GM12878 (cell line): ENCODE data around the gene MYH9. TPM values are rescaled to one million over a fixed set of nuclear protein-coding genes. Genes with fewer than 3 reads are reported as not detected.

Experiments used
- ATAC-seq: fragments of 200-7000 bp; cut with Tn5 transposase; 3 replicates; pipeline ENCODE4 v1.9.1; 2020; ENCODE audit warnings: mild to moderate bottlenecking, moderate library complexity
- BruUV-seq: library from RNA; stranded (reverse); fragments of 400-500 nt; replicated peaks from 2 replicates; lab custom pipeline; 2021; lab: Mats Ljungman, UMichigan
- CTCF ChIA-PET: fragments of 300-600 bp; sonication (Branson Sonifier 250); formaldehyde crosslinking; extraction: SDS; loops from one replicate; lab custom pipeline; 2021; ENCODE audit warnings: inconsistent platforms; lab: Yijun Ruan, JAX
- POLR2A ChIA-PET: fragments of 350-600 bp; formaldehyde crosslinking; extraction: SDS; loops from one replicate; lab custom pipeline; 2021; ENCODE audit warnings: inconsistent platforms; lab: Charles Lee
- RAD21 ChIA-PET: fragments of 300-600 bp; sonication (Branson Sonifier 250); formaldehyde crosslinking; loops from one replicate; lab custom pipeline; 2023; ENCODE audit warnings: antibody characterized with exemption; ENCODE audit not compliant: unreplicated experiment; lab: Charles Lee
- SMC1A ChIA-PET: fragments of 300-600 bp; sonication (Branson Sonifier 250); formaldehyde crosslinking; loops from one replicate; lab custom pipeline; 2023; ENCODE audit not compliant: unreplicated experiment, uncharacterized antibody; lab: Charles Lee
- DNase-seq: peaks from one replicate; pipeline ENCODE4 v3.0.0-alpha.2; 2011; ENCODE audit warnings: low read depth, low spot score
- FAIRE-seq: peaks from 3 replicates; lab custom pipeline; 2011; peaks lifted over from hg19 to GRCh38; lab: Jason Lieb, UNC
- H2AFZ ChIP-seq: 2 replicates; pipeline ENCODE4 v1.6.0; 2011; ENCODE audit warnings: low read depth, low read length, control low read depth; ENCODE audit not compliant: control insufficient read depth
- H3K27ac ChIP-seq: 2 replicates; pipeline ENCODE4 v1.5.1; 2011; ENCODE audit warnings: control low read depth; ENCODE audit not compliant: control insufficient read depth, insufficient read depth
- H3K27me3 ChIP-seq, 2 experiments: replicated peaks in 1 of 2; 2 replicates each; pipeline versions ENCODE4 v1.6.0 to v1.6.1; 2011; ENCODE audit warnings: low read length in 1 of 2; ENCODE audit not compliant: control insufficient read depth in 2 of 2, insufficient read depth in 2 of 2
- H3K36me3 ChIP-seq, 2 experiments: 2 replicates each; pipeline ENCODE4 v1.5.1; 2011; ENCODE audit warnings: low read length in 1 of 2; ENCODE audit not compliant: control insufficient read depth in 2 of 2, insufficient read depth in 2 of 2
- H3K4me1 ChIP-seq: 2 replicates; pipeline ENCODE4 v1.6.1; 2011; ENCODE audit warnings: mild to moderate bottlenecking, low read length, moderate library complexity, mixed read lengths; ENCODE audit not compliant: control insufficient read depth, insufficient read depth
- H3K4me2 ChIP-seq: 2 replicates; pipeline ENCODE4 v1.6.0; 2011; ENCODE audit warnings: control low read depth; ENCODE audit not compliant: control insufficient read depth, insufficient read depth
- H3K4me3 ChIP-seq: fragments of 200-600 bp; sonication (generic); 2 replicates; pipeline ENCODE4 v1.5.1; 2016
- H3K79me2 ChIP-seq: 2 replicates; pipeline ENCODE4 v1.6.0; 2011; ENCODE audit warnings: low read length; ENCODE audit not compliant: control insufficient read depth, insufficient read depth
- H3K9ac ChIP-seq: 2 replicates; pipeline ENCODE4 v1.8.0; 2011; ENCODE audit warnings: low read length, control low read depth, mixed read lengths; ENCODE audit not compliant: control insufficient read depth, insufficient read depth
- H3K9me3 ChIP-seq: replicated peaks from 3 replicates; pipeline ENCODE4 v1.5.1; 2011; ENCODE audit warnings: mild to moderate bottlenecking, low read length; ENCODE audit not compliant: control insufficient read depth, insufficient read depth
- H4K20me1 ChIP-seq: 2 replicates; pipeline ENCODE4 v1.6.0; 2011; ENCODE audit not compliant: control insufficient read depth, insufficient read depth
- CBFB ChIP-seq: IDR thresholded peaks from 2 replicates; pipeline ENCODE4 v1.6.1; 2016; ENCODE audit warnings: antibody characterized with exemption, low read depth
- CHD2 ChIP-seq: IDR thresholded peaks from 2 replicates; pipeline ENCODE4 v1.6.1; 2011; ENCODE audit warnings: low read depth, low read length, improper control_type of control experiment, borderline replicate concordance
- CHD4 ChIP-seq: fragments of 200-600 bp; sonication (generic); IDR thresholded peaks from 2 replicates; pipeline ENCODE4 v1.6.1; 2016; ENCODE audit warnings: mild to moderate bottlenecking
- ETV6 ChIP-seq, 2 experiments: fragments of 450-650 bp in 1 of 2; IDR thresholded peaks in 1 of 2; conservative IDR thresholded peaks in 1 of 2; 2 replicates each; pipeline ENCODE4 v1.6.1; 2014; ENCODE audit warnings: antibody characterized with exemption in 1 of 2, borderline replicate concordance in 1 of 2, low read depth in 1 of 2, mild to moderate bottlenecking in 1 of 2, moderate library complexity in 1 of 2
- KDM1A ChIP-seq: fragments of 200-600 bp; sonication (generic); IDR thresholded peaks from 2 replicates; pipeline ENCODE4 v1.6.1; 2016; ENCODE audit warnings: borderline replicate concordance
- KLF5 ChIP-seq: fragments of 450-650 bp; IDR thresholded peaks from 2 replicates; pipeline ENCODE4 v1.6.1; 2014; ENCODE audit warnings: mild to moderate bottlenecking; ENCODE audit not compliant: partially characterized antibody
- NFXL1 ChIP-seq: fragments of 450-650 bp; IDR thresholded peaks from 2 replicates; pipeline ENCODE4 v1.6.1; 2017; ENCODE audit warnings: antibody characterized with exemption, mild to moderate bottlenecking, borderline replicate concordance
- NR2C1 ChIP-seq: fragments of 450-650 bp; IDR thresholded peaks from 2 replicates; pipeline ENCODE4 v1.6.1; 2017; ENCODE audit warnings: antibody characterized with exemption, mild to moderate bottlenecking, moderate library complexity
- NR2F1 ChIP-seq: fragments of 450-650 bp; conservative IDR thresholded peaks from 2 replicates; pipeline ENCODE4 v1.6.1; 2017; ENCODE audit warnings: mild to moderate bottlenecking
- RELB ChIP-seq: fragments of 450-650 bp; IDR thresholded peaks from 2 replicates; pipeline ENCODE4 v1.6.1; 2017; ENCODE audit warnings: low read depth, mild to moderate bottlenecking, moderate library complexity
- REST ChIP-seq: IDR thresholded peaks from 2 replicates; pipeline ENCODE4 v1.6.1; 2012; ENCODE audit warnings: mild to moderate bottlenecking, low read depth, low read length
- RUNX3 ChIP-seq: IDR thresholded peaks from 2 replicates; pipeline ENCODE4 v1.6.1; 2012; ENCODE audit warnings: low read length, inconsistent platforms
- SPI1 ChIP-seq: IDR thresholded peaks from 2 replicates; pipeline ENCODE4 v1.6.1; 2011; ENCODE audit warnings: low read depth, mild to moderate bottlenecking, low read length, moderate library complexity, borderline replicate concordance; ENCODE audit not compliant: insufficient read depth
- ZNF687 ChIP-seq: fragments of 450-650 bp; IDR thresholded peaks from 2 replicates; pipeline ENCODE4 v1.6.1; 2017; ENCODE audit warnings: mild to moderate bottlenecking, moderate library complexity
- ZSCAN29 ChIP-seq: fragments of 450-650 bp; IDR thresholded peaks from 2 replicates; pipeline ENCODE4 v1.6.1; 2017; ENCODE audit warnings: mild to moderate bottlenecking, moderate library complexity
- WGBS: methylation state at CpG from one replicate; pipeline ENCODE4 v1.1.6; 2016; ENCODE audit warnings: low lambda C conversion rate; ENCODE audit not compliant: insufficient replicate concordance, insufficient coverage; ENCODE audit errors: missing lambda C conversion rate; 5-methylcytosine and 5-hydroxymethylcytosine counted together
- in situ Hi-C: fragments of 300-500 bp; cut with MboI; formaldehyde crosslinking; loops from 9 replicates; pipeline ENCODE4 v1.14.3; 2018; ENCODE audit warnings: mixed read lengths
- intact Hi-C: fragments of 100-400 bp; cut with micrococcal nuclease; formaldehyde crosslinking; loops from one replicate; pipeline ENCODE4 v1.14.2; 2022; ENCODE audit not compliant: unreplicated experiment
- polyA plus RNA-seq, 11 experiments: library from polyadenylated mRNA; depleted of rRNA in 4 of 11; unstranded in 6 of 11; stranded (reverse) in 5 of 11; fragments of >200 nt; fragmentation: Nextera tagmentation in 4 of 11; fragmentation: Illumina TruSeq in 1 of 11; extraction: Ambion mirVana in 4 of 11; extraction: Trizol in 1 of 11; gene quantifications; 1 replicate in 1 of 11; 2 replicates in 10 of 11; pipeline versions ENCODE4 v1.2.1 to v1.2.3, GENCODE V29; 2011 to 2016; ENCODE audit warnings: inconsistent platforms in 2 of 11, missing spikeins in 2 of 11, low read depth in 1 of 11
- total RNA-seq, 4 experiments: library from RNA; depleted of rRNA in 3 of 4; stranded (reverse); fragments of >200 nt in 3 of 4; fragmentation: Illumina TruSeq in 1 of 4; extraction: Trizol in 1 of 4; gene quantifications; 2 replicates each; pipeline versions ENCODE4 v1.2.1 to v1.2.3, GENCODE V29; 2013 to 2021

MYH9 gene
- total and polyA plus RNA-seq, 10 of the 15 experiments (the other 5 are each of a cell fraction or from before 2014, with no cell fraction given): 5.1 to 525 (median 145) TPM

DNA sequence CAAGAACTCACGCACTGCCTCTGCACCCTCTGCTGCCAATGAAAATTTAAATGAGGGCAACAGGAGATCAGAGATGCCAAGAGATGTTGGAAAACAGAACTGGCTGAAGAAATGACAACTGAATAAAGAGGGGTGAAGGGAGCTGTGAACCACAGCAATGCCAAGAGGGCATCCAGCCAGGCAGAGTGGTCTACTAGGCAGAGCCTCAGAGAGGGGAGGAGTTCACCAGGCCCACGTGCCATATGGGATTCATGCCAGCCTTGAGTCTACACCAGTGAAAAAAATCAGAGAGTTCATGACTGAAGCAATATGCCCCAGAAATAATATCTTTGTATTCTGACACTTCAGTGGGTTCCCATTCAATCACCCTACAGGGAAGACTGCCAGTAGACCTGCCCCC lies 152.8 kb downstream of the MYH9 start:
- H3K9me3 ChIP-seq: no peaks in the 10 kb centered on the region; the same call in 2 of the 3 replicates
- intact Hi-C loops: loop anchor here (5.0 kb wide), 1 partner anchor 42 kb away; no protein-coding TSS in a partner anchor
- 89% methylated on average over 2 of the region's 2 CpGs for WGBS
- FAIRE-seq (no peak), ATAC-seq (no peak), DNase-seq (no peak)
- H3K9ac ChIP-seq: no peak overlapping the region
- H2AFZ ChIP-seq: no peak overlapping the region
- RAD21 ChIA-PET: interaction anchor here (1.0 kb wide), 1 partner anchor 19 kb away, joined by 3 read pairs; no protein-coding TSS in a partner anchor
- in situ Hi-C loops: no loop called here
- no peaks in the 10 kb centered on the region for H3K27me3 ChIP-seq
- H4K20me1 ChIP-seq: no peaks in the 10 kb centered on the region
- peak overlapping the region; percentile 60 for H3K4me2 ChIP-seq
- peaks cover 43% of the 10 kb centered on the region for H3K79me2 ChIP-seq
- peaks cover 6 to 26% of the 10 kb centered on the region in 2 experiments; a peak in 3 of 4 replicates for H3K36me3 ChIP-seq
- no TSS peak for BruUV-seq
- peaks cover 30% of the 10 kb centered on the region for H3K4me1 ChIP-seq
- peak overlapping the region; percentile 21; the same call in 1 of the 2 replicates for H3K4me3 ChIP-seq
- POLR2A ChIA-PET: interaction anchor here (1.3 kb wide), 1 partner anchor 18 kb away, joined by 4 read pairs; the partner anchor contains the start of gene APOL1
- H3K27ac ChIP-seq: no peak overlapping the region
- CTCF ChIA-PET: interaction anchor here (2.0 to 6.6 kb wide), 2 partner anchors 40 to 42 kb away, joined by 9 to 55 read pairs; no protein-coding TSS in a partner anchor
- SMC1A ChIA-PET: interaction anchor here (1.5 to 9.5 kb wide), 3 partner anchors 9 to 51 kb away, joined by 3 to 165 read pairs (median 6); partner anchors contain the start of gene APOL1
- no peak for TF ChIP-seq NFXL1
- no peak for TF ChIP-seq ZNF687
- no peak for TF ChIP-seq ETV6 (conservative IDR thresholded peaks at IDR 0.05 in 1 of 2, IDR thresholded peaks at IDR 0.05 in 1 of 2; ENCODE audit: borderline replicate concordance in 1 of 2, low read depth in 1 of 2)
- TF ChIP-seq CHD2: no peak
- no peak for TF ChIP-seq ZSCAN29
- no peak for TF ChIP-seq RELB
- TF ChIP-seq KLF5: no peak
- TF ChIP-seq RUNX3: no peak
- no peak for TF ChIP-seq CBFB
- no peak for TF ChIP-seq NR2F1
- no peak for TF ChIP-seq NR2C1
- TF ChIP-seq CHD4: no peak
- no peak for TF ChIP-seq KDM1A
- no peak for TF ChIP-seq SPI1
- no peak for TF ChIP-seq REST
